RKO (cell line): ENCODE measurements around the gene MTHFS.

Experiments
- DNase-seq: peaks from one replicate; pipeline ENCODE4 v3.0.0-alpha.2; 2016; ENCODE audit warnings: low spot score

Gene MTHFS

GRCh38 chr15:79812541-79812940 is 84.3 kb downstream of the MTHFS start:
- DNase-seq: no peak

DNA sequence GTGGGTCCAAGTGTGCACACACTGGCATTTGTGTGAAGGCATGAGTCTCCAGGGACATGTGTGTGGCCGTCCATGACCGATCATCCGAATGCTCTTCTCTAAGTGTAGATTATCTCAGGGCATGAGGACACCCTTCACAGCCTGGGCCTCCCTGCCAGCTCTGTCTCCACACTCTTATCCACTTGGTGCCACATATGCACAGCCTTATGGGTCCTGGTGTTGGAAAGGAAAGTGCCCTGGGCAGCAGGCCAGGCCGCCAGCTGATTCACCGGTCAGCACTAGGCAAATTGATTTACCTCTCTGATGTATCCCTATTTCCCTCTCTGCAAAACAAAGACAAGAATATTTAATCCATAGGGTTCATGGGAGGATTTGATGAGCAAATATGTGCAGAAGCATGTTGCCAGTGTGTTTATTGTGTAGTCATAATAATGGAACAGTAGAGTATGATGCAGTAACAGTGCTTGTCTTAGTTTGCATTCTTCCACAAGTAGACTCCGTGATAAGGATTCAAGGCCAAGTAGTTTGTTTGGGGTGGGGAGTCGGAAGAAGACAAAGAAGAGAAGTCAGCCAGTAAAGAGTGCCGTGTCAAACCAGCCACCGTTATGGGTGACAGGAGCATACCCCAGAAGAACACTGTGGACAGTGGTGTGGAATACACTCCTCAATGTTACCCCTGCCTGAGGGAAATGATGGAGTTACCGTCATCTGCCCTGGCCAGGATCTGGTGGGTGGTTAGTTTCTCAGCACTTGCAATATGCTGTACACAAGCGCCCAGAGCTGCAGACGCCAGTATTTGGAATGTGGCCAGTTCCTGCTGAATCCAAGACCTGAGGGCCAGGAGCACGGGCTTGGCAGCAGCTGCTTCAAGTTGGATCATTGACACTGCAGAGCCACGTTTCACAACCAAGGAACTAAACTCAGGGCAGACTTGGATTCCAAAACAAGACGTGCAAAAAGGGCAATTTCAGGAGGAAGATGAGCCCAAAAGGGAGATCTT is 85.1 kb downstream of the MTHFS start:
- DNase-seq: no peak

DNA sequence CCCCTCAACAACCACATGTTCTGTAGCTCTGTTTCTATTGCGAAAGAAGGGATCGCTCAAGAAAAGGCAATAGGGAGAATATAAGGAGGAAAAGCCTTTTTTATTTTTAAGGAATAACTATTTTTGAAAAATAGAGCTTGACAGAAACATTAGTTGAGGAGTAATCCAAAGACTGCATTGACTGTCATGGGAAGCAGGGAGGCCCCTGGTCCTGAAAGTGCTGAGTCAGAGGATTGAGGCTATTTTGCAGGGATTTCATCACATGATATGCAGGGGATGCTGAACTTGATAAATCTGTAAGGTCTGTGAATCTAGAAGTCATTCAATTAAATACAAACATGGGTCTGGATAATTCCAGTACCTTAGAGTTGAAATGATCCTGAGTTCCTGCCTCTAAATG is 92.0 kb downstream of the MTHFS start:
- DNase-seq: no peak

- no peak for DNase-seq
Observed at GRCh38 chr15:79798311-79798710, 98.5 kb downstream of the MTHFS start.
